Mucosa of gallbladder (tissue), 1 donor: ENCODE measurements around the gene PNMA6A. TPM values are rescaled to one million over a fixed set of nuclear protein-coding genes. Genes with fewer than 3 reads are reported as not detected.
"Not testable (repeated sequence)": the region's sequence is repeated elsewhere in the genome, so short reads cannot be mapped to it uniquely, and the experiment has no call there.

Source experiments
- DNase-seq: peaks from one replicate; pipeline ENCODE4 v3.0.0-alpha.2; 2020; ENCODE audit warnings: low spot score
- total RNA-seq: library from RNA; stranded (reverse); gene quantifications from one replicate; pipeline ENCODE4 v1.2.1, GENCODE V29; 2021
- donor health status: DM: no; HTN: no; CAD: no.

Gene PNMA6A
- total RNA-seq, 1 donor from 2014 or later, result 0.98 TPM

DNA sequence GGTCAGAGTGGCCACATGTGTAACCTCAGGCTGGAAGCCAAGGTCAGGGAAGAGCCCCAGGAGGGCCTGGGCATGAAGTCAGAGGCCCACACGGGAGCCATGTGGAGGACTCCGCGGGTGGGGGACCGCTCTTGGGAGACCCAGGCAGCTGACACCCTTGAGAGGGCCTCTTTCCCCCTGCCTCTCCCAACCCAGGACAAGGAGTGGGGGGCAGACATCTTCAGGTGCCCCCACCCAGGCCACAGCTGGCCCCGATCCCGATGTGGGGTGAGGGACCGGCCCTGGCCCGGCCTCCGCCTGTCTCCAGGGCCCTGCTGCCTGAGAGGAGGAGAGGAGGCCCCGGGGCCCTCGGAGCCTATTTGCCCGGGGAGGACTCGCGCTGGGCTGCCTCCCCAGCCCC, 3.1 kb downstream of the PNMA6A start:
- DNase-seq, result no peak

DNA sequence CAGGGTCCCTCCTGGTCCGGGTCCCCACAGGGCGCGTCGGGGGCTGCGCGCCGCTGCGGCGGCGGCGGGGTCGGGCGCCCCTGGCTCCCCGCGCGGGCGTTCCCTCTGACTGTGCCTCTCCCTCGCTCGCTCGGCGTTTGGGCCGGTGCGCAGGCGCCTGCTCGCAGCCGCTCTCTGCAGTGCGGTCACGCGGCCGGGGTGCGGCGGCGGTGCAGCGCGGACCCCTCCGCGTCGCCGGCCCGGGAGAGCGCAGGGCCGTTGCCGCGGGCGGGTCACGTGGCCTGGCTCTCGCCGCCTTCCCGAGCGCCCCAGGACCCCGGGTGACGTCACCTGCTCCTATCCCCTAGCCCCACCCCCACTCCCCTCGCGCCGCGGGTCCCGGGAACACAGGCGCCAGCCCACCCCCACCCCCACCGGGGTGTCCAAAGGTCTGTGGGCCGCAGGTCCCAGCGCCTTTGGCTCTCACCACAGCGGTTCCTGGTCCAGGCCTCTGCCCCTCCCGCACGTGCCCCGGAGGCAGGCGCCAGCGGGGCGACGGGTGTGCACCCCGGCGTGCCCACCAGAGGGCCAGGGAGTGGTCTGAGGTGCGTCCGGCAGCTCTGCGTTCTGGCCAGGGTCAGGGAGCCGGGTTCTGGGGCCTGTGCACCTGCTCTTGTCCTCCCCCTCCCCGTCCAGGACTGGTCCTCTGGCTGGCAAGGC, 5.3 kb downstream of the PNMA6A start:
- not testable (repeated sequence) for DNase-seq

GRCh38 chrX:153083238-153083923, 11.1 kb downstream of the PNMA6A start:
- not testable (repeated sequence) for DNase-seq

DNA sequence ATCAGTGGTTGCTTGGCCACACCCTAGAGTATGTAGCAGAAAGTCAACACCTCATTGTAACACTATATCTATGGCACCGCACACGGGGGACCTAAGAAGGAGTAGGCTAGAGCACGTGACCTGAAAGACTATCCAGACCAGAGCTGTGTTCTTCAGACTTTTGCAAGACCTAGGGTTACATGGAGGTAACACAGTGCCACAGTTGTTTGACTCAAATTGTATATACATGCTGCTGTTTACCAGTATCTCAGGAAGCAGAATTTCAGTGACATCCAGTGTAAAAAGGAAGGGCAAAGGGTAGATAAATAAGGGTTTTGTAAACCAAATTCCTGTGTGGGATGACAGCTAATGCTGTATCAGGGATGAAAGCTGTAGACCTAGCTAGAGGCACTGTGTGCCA, 30.2 kb downstream of the PNMA6A start:
- DNase-seq, result no peak

GRCh38 chrX:153104959-153105358, 32.7 kb downstream of the PNMA6A start:
- not testable (repeated sequence) for DNase-seq

- not testable (repeated sequence) for DNase-seq
Measured at GRCh38 chrX:153106092-153106801, 34.0 kb downstream of the PNMA6A start.

DNA sequence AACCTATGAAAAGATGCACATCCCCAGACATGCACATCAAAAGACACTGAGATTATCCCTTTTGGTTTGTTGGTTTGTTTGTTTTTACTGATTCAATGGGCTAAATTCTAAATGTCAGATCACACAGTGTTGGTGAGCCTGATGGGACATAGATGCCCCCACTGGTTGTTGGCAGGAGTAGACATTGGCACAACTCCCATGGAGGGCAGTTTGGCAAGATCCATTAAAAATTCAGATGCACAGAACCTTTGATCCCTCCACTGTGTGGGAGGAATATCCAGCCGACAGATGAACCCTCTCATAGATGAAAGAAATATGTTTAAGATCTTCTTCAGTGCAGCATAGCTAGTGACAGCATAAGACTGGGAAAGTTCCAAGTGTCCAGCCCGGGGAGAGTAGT, 38.5 kb downstream of the PNMA6A start:
- not testable (repeated sequence) for DNase-seq

DNA sequence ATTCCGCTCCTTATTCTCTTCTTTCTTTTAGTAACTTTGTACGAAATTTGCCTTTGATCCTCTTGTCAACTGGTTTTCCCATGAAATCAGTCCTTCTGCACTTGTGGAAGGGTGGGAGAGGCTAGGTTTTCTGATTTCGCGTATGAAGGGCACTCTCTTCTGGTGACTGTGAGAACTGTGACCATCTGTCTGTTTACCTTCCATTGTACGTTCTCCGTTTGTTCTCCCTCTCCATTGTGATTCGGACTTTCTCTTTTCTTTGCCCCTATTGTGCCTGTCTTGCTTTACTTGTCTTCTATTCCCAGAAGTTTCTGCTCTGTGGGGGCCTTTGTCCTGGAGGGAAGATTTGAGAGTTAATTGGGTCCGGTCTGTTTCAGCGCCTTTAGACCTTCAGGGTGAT, 41.6 kb downstream of the PNMA6A start:
- not testable (repeated sequence) for DNase-seq

GRCh38 chrX:153117754-153118153, 45.5 kb downstream of the PNMA6A start:
- not testable (repeated sequence) for DNase-seq

GRCh38 chrX:153120230-153120629, 48.0 kb downstream of the PNMA6A start:
- DNase-seq, result not testable (repeated sequence)

GRCh38 chrX:153123468-153123867, 51.2 kb downstream of the PNMA6A start:
- not testable (repeated sequence) for DNase-seq

Other genes starting within 250 kb of the PNMA6A start
- gene CETN2, start 241.7 kb upstream of the PNMA6A start, total RNA-seq, result 44.3 TPM
- gene NSDHL, start 241.4 kb upstream of the PNMA6A start, total RNA-seq, result 32.4 TPM
- 16.5 TPM for gene ZNF185, start 174.4 kb upstream of the PNMA6A start, total RNA-seq
- not detected for gene PNMA5, start 78.3 kb upstream of the PNMA6A start, total RNA-seq
- 0.32 TPM for gene PNMA3, start 16.0 kb upstream of the PNMA6A start, total RNA-seq
- not detected for gene MAGEA1, start 106.8 kb downstream of the PNMA6A start, total RNA-seq
- not detected for gene PNMA6F, start 249.3 kb downstream of the PNMA6A start, total RNA-seq